SU-DHL-6 (cell line): ENCODE measurements around the gene CRISPLD2.

Experiments used
- CTCF ChIP-seq: fragments of 200-600 bp; sonication (generic); IDR thresholded peaks from one replicate; pipeline ENCODE4 v1.5.1; 2017; ENCODE audit warnings: antibody characterized with exemption, mild to moderate bottlenecking, low read length, moderate library complexity; ENCODE audit not compliant: insufficient read depth, poor library complexity, severe bottlenecking
- EZH2phosphoT487 ChIP-seq: fragments of 200-600 bp; sonication (generic), shearing (Covaris generic); conservative IDR thresholded peaks from 2 replicates; pipeline ENCODE4 v1.6.1; 2018; ENCODE audit warnings: mild to moderate bottlenecking, antibody characterized with exemption, low read length, moderate library complexity, mixed read lengths

DNA sequence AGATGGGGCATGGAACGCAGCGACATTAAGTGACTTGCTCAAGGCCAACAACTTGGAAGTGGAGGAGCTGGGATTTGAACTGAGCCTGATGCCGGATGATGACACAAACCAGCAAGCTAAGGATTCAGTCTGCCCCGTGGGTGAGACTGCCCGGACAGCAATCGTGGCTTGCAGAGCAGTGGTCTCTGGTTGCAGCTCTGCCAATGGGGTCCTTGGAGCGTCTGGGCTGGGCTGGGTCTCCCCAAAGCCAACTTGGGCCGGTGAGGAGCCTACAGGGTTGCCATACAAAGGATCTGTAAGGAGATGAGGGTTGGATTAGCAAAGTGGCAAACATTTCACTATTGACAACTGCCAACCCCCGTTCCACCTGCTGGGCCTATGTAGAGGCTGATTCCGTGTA is 2.6 kb upstream of the CRISPLD2 start:
- TF ChIP-seq CTCF (no peak), EZH2phosphoT487 (no peak)
